Measurements from ENCODE around the gene PDE4D. TPM values are rescaled to one million over a fixed set of nuclear protein-coding genes. Genes with fewer than 3 reads are reported as not detected.

PDE4D gene
- total RNA-seq, 2 experiments from 2014 or later = 68.5 to 69.8 TPM

DNA sequence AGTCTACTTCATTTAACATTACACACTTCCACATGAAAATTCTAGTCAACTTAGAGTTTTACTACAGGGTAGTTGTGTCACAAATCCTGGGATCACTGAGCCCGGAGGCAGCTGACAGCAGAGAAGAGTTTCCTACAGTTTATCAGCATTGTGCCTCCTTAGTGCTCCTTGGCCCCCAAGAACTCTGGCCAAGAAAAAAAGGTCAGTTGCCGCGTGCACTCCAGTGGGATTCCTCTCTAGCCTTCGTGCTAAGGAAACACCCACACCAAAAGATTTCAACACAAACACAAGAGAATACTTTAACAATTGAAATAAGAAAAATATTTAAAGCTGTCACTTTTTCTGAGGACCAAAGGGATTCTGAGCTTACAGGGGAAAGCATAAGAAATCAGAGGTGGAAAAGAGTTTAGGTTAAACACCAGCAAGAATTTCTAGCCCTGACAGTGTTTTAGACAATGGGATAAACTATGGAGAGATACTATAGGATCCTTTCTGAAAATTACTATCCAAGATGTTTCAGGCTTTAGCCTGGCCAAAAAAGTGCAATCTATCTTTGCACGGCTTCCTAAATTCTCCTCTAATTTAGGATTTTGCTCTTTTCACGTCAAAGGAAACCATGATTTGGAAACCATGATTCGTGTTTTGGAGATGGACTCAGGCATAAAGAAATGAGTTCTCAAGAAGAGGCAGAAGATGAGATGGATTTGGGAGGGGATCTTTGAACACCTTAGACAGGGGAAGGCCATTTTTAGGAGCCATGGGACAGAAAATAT, 703.9 kb downstream of the PDE4D start:
- no peak for DNase-seq
- H3K4me1 Mint-ChIP-seq = peaks cover 5% of the 10 kb centered on the region
- intact Hi-C loops (cut with DNase I, micrococcal nuclease) = loop anchor here (2.0 to 5.0 kb wide), 6 partner anchors 297 to 613 kb away; no protein-coding TSS in a partner anchor
- H3K4me3 Mint-ChIP-seq = no peak overlapping the region
- ATAC-seq = no peak
- no peaks in the 10 kb centered on the region for H3K9me3 Mint-ChIP-seq (ENCODE audit: low read depth)
- CTCF ChIA-PET = interaction anchor here (0.7 to 7.7 kb wide), 15 partner anchors 15 to 319 kb away, joined by 3 to 132 read pairs (median 17); no protein-coding TSS in a partner anchor
- POLR2A ChIA-PET = no interaction called here
- H3K27me3 Mint-ChIP-seq = peaks cover 15% of the 10 kb centered on the region
- no peak overlapping the region for H3K27ac Mint-ChIP-seq
- H3K36me3 Mint-ChIP-seq (ENCODE audit: low read depth) = no peaks in the 10 kb centered on the region

DNA sequence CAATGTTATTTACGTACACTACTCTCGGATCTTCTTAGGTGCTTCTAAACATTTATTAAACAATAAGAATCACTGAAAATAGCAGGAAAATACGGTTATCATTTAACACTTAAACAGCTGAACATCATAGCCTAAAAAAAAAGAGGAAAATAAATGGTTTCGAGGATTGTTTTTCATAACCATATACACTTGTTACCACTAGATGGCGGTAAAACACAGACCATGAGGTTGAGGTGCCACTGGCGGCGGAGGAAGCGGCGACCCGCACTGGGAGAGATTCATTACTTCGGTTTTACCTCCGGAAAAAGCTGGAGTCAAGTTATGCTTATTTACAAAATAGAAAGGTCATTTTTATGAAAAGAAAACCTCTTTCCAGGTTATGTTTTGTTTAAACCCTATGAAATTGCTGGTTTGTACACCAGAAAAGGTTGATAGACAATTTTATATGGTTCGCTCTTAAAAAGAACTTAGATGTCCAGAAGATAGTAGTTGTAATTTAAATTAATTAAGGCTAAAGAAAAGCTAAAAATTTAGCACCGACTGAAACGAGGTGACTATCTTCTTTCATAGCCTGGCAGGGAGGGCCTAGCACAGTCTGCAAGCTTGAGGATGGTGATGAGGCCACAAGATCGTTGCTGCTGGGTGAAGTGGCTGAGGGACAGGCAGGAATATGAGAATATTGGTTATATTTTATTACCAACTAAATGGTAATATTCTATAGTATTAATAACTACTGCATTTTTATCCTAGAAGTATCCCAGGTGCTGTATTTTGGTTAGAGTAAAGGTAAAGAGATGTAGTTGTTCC, 704.9 kb downstream of the PDE4D start:
- ChIA-PET POLR2A (no interaction called here), CTCF (interaction anchor here (0.5 to 7.7 kb wide), 51 partner anchors 9 to 1665 kb away, joined by 3 to 132 read pairs (median 5); no protein-coding TSS in a partner anchor)

GRCh38 chr5:59187857-59188256, 705.7 kb downstream of the PDE4D start:
- peaks cover 5% of the 10 kb centered on the region for H3K4me1 Mint-ChIP-seq
- no peaks in the 10 kb centered on the region for H3K36me3 Mint-ChIP-seq (ENCODE audit: low read depth)
- no peak overlapping the region for H3K4me3 Mint-ChIP-seq
- H3K27me3 Mint-ChIP-seq = peaks cover 14% of the 10 kb centered on the region
- ATAC-seq = peak; percentile 39
- H3K27ac Mint-ChIP-seq = no peak overlapping the region
- ChIA-PET CTCF (interaction anchor here (0.6 to 7.7 kb wide), 48 partner anchors 8 to 613 kb away, joined by 3 to 132 read pairs (median 5); no protein-coding TSS in a partner anchor), POLR2A (no interaction called here)
- intact Hi-C loops (cut with DNase I, micrococcal nuclease) = loop anchor here (1.0 to 5.0 kb wide), 11 partner anchors 50 to 614 kb away; no protein-coding TSS in a partner anchor
- no peak for DNase-seq
- H3K9me3 Mint-ChIP-seq (ENCODE audit: low read depth) = no peaks in the 10 kb centered on the region

More for the DNA sequence above, 704.9 kb downstream of the PDE4D start:
- intact Hi-C loops (cut with DNase I, micrococcal nuclease) = loop anchor here (1.0 to 5.0 kb wide), 11 partner anchors 50 to 614 kb away; no protein-coding TSS in a partner anchor
- H3K4me3 Mint-ChIP-seq = no peak overlapping the region
- no peaks in the 10 kb centered on the region for H3K36me3 Mint-ChIP-seq (ENCODE audit: low read depth)
- peak; percentile 78 for DNase-seq
- peaks cover 5% of the 10 kb centered on the region for H3K4me1 Mint-ChIP-seq
- no peaks in the 10 kb centered on the region for H3K9me3 Mint-ChIP-seq (ENCODE audit: low read depth)
- no peak overlapping the region for H3K27ac Mint-ChIP-seq
- H3K27me3 Mint-ChIP-seq = peaks cover 14% of the 10 kb centered on the region
- peak; percentile 75 for ATAC-seq

DNA sequence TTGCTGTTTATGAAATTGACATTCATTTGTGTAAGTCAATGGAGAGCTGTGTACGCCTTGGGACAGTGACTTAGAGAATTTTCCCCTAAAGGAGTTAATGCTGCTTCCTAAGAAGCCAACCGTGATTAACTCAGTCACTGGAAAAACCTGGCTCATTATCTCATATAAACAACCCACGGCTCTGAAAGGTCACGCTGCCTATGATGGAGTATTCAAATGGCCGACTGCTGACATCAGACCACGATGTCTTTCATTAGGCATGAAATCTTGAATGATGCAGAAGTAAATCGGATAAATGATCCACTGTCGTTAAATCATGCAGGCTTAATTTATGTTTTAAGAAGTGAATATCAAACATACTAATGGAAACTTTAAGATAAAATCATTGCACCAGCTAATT, 706.9 kb downstream of the PDE4D start:
- ChIA-PET CTCF (interaction anchor here (0.6 to 7.7 kb wide), 8 partner anchors 10 to 300 kb away, joined by 3 to 132 read pairs (median 16); no protein-coding TSS in a partner anchor), POLR2A (no interaction called here)
- no peaks in the 10 kb centered on the region for H3K9me3 Mint-ChIP-seq (ENCODE audit: low read depth)
- H3K27me3 Mint-ChIP-seq = peaks cover 14% of the 10 kb centered on the region
- H3K4me1 Mint-ChIP-seq = peaks cover 5% of the 10 kb centered on the region
- DNase-seq = no peak
- H3K4me3 Mint-ChIP-seq = no peak overlapping the region
- H3K27ac Mint-ChIP-seq = no peak overlapping the region
- H3K36me3 Mint-ChIP-seq (ENCODE audit: low read depth) = no peaks in the 10 kb centered on the region
- intact Hi-C loops (cut with DNase I, micrococcal nuclease) = loop anchor here (5.0 kb wide), 4 partner anchors 294 to 616 kb away; no protein-coding TSS in a partner anchor
- no peak for ATAC-seq

DNA sequence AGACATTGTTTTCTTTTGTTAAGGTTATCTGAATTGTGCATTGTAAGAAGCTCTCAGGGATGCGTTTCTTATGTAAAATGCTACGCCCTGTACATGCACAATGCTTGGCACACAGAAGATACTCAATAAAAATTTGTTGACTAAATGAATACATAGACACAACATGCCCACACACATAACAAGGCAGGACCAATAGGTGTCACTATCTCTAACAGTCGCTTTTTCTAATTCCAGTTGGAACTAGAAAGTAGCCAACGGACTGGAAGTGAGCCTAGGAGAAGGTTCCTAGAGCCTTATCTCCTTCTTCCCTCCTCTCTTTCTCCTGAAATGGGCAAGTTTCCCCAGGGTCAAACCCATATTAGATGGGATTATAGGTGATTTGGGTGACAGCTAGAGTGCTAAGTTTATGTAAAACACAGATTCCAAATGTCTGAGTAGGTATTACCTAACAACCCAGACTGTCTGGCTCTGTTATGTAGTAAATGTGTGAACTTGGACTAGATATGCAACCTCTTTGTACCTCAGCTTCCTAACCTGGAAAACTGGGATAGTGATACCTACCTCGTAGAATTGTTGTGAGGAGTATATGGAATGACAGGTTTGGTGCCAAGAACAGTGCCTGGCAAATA, 707.7 kb downstream of the PDE4D start:
- POLR2A ChIA-PET = no interaction called here
- Mint-ChIP-seq H3K9me3 (ENCODE audit: low read depth) (no peaks in the 10 kb centered on the region), H3K27me3 (peaks cover 14% of the 10 kb centered on the region), H3K4me1 (peaks cover 5% of the 10 kb centered on the region), H3K27ac (no peak overlapping the region), H3K36me3 (ENCODE audit: low read depth) (no peaks in the 10 kb centered on the region), H3K4me3 (no peak overlapping the region)
- ATAC-seq = no peak
- intact Hi-C loops (cut with DNase I, micrococcal nuclease) = loop anchor here (5.0 kb wide), 4 partner anchors 294 to 616 kb away; no protein-coding TSS in a partner anchor
- CTCF ChIA-PET = interaction anchor here (0.6 to 7.7 kb wide), 6 partner anchors 11 to 1651 kb away, joined by 3 to 132 read pairs (median 31); no protein-coding TSS in a partner anchor
- no peak for DNase-seq

- no peak overlapping the region for H3K4me3 Mint-ChIP-seq
- DNase-seq (no peak), ATAC-seq (no peak)
- CTCF ChIA-PET = interaction anchor here (1.2 to 7.7 kb wide), 6 partner anchors 10 to 198 kb away, joined by 3 to 132 read pairs (median 29); no protein-coding TSS in a partner anchor
- POLR2A ChIA-PET = no interaction called here
- intact Hi-C loops (cut with DNase I, micrococcal nuclease) = loop anchor here (5.0 kb wide), 4 partner anchors 292 to 618 kb away; no protein-coding TSS in a partner anchor
- H3K27ac Mint-ChIP-seq = no peak overlapping the region
- H3K9me3 Mint-ChIP-seq (ENCODE audit: low read depth) = no peaks in the 10 kb centered on the region
- H3K4me1 Mint-ChIP-seq = peaks cover 5% of the 10 kb centered on the region
- H3K27me3 Mint-ChIP-seq = peaks cover 18% of the 10 kb centered on the region
- no peaks in the 10 kb centered on the region for H3K36me3 Mint-ChIP-seq (ENCODE audit: low read depth)
Observed at GRCh38 chr5:59184769-59185168, 708.8 kb downstream of the PDE4D start.

GRCh38 chr5:59182760-59183159, 710.8 kb downstream of the PDE4D start:
- ATAC-seq (no peak), DNase-seq (no peak)
- Mint-ChIP-seq H3K27me3 (peaks cover 10% of the 10 kb centered on the region), H3K4me1 (peaks cover 8% of the 10 kb centered on the region), H3K36me3 (ENCODE audit: low read depth) (no peaks in the 10 kb centered on the region), H3K9me3 (ENCODE audit: low read depth) (no peaks in the 10 kb centered on the region), H3K4me3 (no peak overlapping the region), H3K27ac (no peak overlapping the region)
- intact Hi-C loops (cut with DNase I, micrococcal nuclease) = no loop called here
- POLR2A ChIA-PET = no interaction called here
- CTCF ChIA-PET = interaction anchor here (0.7 to 6.9 kb wide), 6 partner anchors 8 to 296 kb away, joined by 3 to 70 read pairs (median 7); no protein-coding TSS in a partner anchor

GRCh38 chr5:59180515-59180914, 713.0 kb downstream of the PDE4D start:
- H3K9me3 Mint-ChIP-seq (ENCODE audit: low read depth) = no peaks in the 10 kb centered on the region
- ATAC-seq (no peak), DNase-seq (no peak)
- no peak overlapping the region for H3K4me3 Mint-ChIP-seq
- H3K27me3 Mint-ChIP-seq = peaks cover 6% of the 10 kb centered on the region
- H3K4me1 Mint-ChIP-seq = peaks cover 8% of the 10 kb centered on the region
- ChIA-PET POLR2A (no interaction called here), CTCF (interaction anchor here (0.6 to 3.5 kb wide), 5 partner anchors 8 to 294 kb away, joined by 3 to 15 read pairs (median 4); no protein-coding TSS in a partner anchor)
- intact Hi-C loops (cut with DNase I, micrococcal nuclease) = no loop called here
- H3K27ac Mint-ChIP-seq = no peak overlapping the region
- H3K36me3 Mint-ChIP-seq (ENCODE audit: low read depth) = no peaks in the 10 kb centered on the region

DNA sequence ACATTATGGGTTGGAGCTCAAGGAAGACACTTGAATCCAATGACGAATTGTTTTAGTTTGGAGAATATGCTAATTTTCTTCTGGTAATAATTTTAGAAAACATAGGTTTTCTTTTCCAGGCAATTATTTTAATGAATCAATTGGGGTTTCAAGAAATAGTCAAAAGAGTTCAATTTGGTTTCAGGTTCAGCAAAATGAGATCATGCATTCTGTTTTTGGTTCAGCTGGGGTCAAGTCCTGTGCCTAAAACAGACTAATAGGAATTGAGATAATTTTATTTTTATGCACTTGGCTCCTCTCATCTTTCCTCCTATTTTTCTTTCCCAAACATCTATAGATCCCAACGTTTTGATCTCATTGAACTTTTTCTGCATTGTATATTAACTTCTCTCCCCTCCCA, 713.8 kb downstream of the PDE4D start:
- Mint-ChIP-seq H3K9me3 (ENCODE audit: low read depth) (no peaks in the 10 kb centered on the region), H3K27me3 (peaks cover 5% of the 10 kb centered on the region), H3K36me3 (ENCODE audit: low read depth) (no peaks in the 10 kb centered on the region), H3K4me3 (no peak overlapping the region), H3K4me1 (peaks cover 8% of the 10 kb centered on the region), H3K27ac (no peak overlapping the region)
- ChIA-PET CTCF (interaction anchor here (1.1 to 3.5 kb wide), 6 partner anchors 9 to 293 kb away, joined by 3 to 15 read pairs (median 4); no protein-coding TSS in a partner anchor), POLR2A (no interaction called here)
- no peak for DNase-seq
- ATAC-seq = no peak
- intact Hi-C loops (cut with DNase I, micrococcal nuclease) = no loop called here

DNA sequence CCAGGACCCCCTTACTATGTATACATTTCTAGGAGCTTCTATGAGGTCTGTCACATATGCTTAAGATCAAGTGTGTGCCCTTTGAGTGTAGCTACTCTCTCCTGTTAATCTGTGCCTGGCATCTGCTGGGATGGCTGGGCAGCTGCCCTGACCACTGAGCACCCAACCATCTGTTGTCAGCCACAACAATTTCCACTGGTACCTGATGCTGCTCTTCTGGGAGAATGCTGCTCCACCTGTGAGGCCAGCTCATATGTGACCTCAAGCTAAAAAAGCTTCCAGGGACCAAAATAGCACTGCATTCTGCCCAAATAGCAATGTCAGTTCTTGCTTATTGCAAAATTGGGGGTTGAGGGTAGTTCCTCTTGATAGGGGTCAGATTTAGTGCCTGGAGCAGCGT, 715.0 kb downstream of the PDE4D start:
- H3K27ac Mint-ChIP-seq = peak overlapping the region; percentile 2
- H3K27me3 Mint-ChIP-seq = peaks cover 3% of the 10 kb centered on the region
- ChIA-PET CTCF (interaction anchor here (0.8 to 3.5 kb wide), 7 partner anchors 10 to 292 kb away, joined by 3 to 15 read pairs (median 4); no protein-coding TSS in a partner anchor), POLR2A (no interaction called here)
- DNase-seq (no peak), ATAC-seq (no peak)
- peaks cover 8% of the 10 kb centered on the region for H3K4me1 Mint-ChIP-seq
- no peaks in the 10 kb centered on the region for H3K9me3 Mint-ChIP-seq (ENCODE audit: low read depth)
- intact Hi-C loops (cut with DNase I, micrococcal nuclease) = no loop called here
- H3K4me3 Mint-ChIP-seq = no peak overlapping the region
- no peaks in the 10 kb centered on the region for H3K36me3 Mint-ChIP-seq (ENCODE audit: low read depth)

Measured in activated CD4-positive, alpha-beta T cell treated with anti-CD3 and anti-CD28 coated beads for 36 hours (primary cell).